Endothelial cell of umbilical vein (primary cell): Measurements from ENCODE around the gene BCCIP. TPM values are rescaled to one million over a fixed set of nuclear protein-coding genes. Genes with fewer than 3 reads are reported as not detected.

Experiments
- BruUV-seq: library from RNA; stranded (reverse); fragments of 400-500 nt; replicated peaks from 2 replicates; lab custom pipeline; 2021; lab: Mats Ljungman, UMichigan
- CTCF ChIA-PET: fragments of 300-600, 350-600 bp; sonication (Branson Sonifier 250); formaldehyde crosslinking; loops from one replicate; lab custom pipeline; 2021; ENCODE audit warnings: antibody characterized with exemption, inconsistent platforms; lab: Charles Lee
- POLR2A ChIA-PET: fragments of 300-600, 350-600 bp; sonication (Branson Sonifier 250); formaldehyde crosslinking; loops from one replicate; lab custom pipeline; 2021; ENCODE audit warnings: antibody characterized with exemption, inconsistent platforms; lab: Charles Lee
- DNase-seq: peaks from one replicate; pipeline ENCODE4 v3.0.0-alpha.2; 2011; ENCODE audit warnings: low read depth, low spot score
- FAIRE-seq: peaks from 2 replicates; lab custom pipeline; 2011; peaks lifted over from hg19 to GRCh38; lab: Jason Lieb, UNC
- H2AFZ ChIP-seq: 2 replicates; pipeline ENCODE4 v1.6.0; 2012; ENCODE audit warnings: low read depth, low read length, control low read depth, inconsistent platforms
- H3K27ac ChIP-seq: 2 replicates; pipeline ENCODE4 v1.5.1; 2011; ENCODE audit warnings: low read depth, mild to moderate bottlenecking, control low read depth, low read length, moderate library complexity; ENCODE audit not compliant: insufficient read depth
- H3K27me3 ChIP-seq, 2 experiments: 2 replicates each; pipeline versions ENCODE4 v1.6.0 to v1.6.1; 2011; ENCODE audit warnings: low read length in 2 of 2, mixed read lengths in 1 of 2; ENCODE audit not compliant: control insufficient read depth in 2 of 2, insufficient read depth in 2 of 2
- H3K36me3 ChIP-seq, 2 experiments: 2 replicates in 1 of 2; 3 replicates in 1 of 2; pipeline ENCODE4 v1.5.1; 2011; ENCODE audit warnings: low read length in 2 of 2, mild to moderate bottlenecking in 1 of 2, moderate library complexity in 1 of 2; ENCODE audit not compliant: control insufficient read depth in 2 of 2, insufficient read depth in 2 of 2; ENCODE audit errors: extremely low read depth in 1 of 2
- H3K4me1 ChIP-seq: 3 replicates; pipeline ENCODE4 v1.5.1; 2011; ENCODE audit warnings: mild to moderate bottlenecking, low read length; ENCODE audit not compliant: control insufficient read depth, insufficient read depth; ENCODE audit errors: extremely low read depth
- H3K4me2 ChIP-seq: 2 replicates; pipeline ENCODE4 v1.6.1; 2011; ENCODE audit warnings: low read length, control low read depth, mixed read lengths; ENCODE audit not compliant: insufficient read depth
- H3K4me3 ChIP-seq, 3 experiments: fragments of 200-600 bp in 1 of 3; sonication (generic), shearing (Covaris generic) in 1 of 3; replicated peaks in 1 of 3; 2 replicates each; pipeline ENCODE4 v1.5.1; 2011 to 2016; ENCODE audit warnings: control low read depth in 3 of 3, low read length in 3 of 3, mild to moderate bottlenecking in 2 of 3, inconsistent platforms in 1 of 3, low read depth in 1 of 3, moderate library complexity in 1 of 3; ENCODE audit not compliant: insufficient read depth in 1 of 3
- H3K79me2 ChIP-seq: 2 replicates; pipeline ENCODE4 v1.6.0; 2012; ENCODE audit warnings: low read length, inconsistent platforms; ENCODE audit not compliant: control insufficient read depth, insufficient read depth
- H3K9ac ChIP-seq: replicated peaks from 2 replicates; pipeline ENCODE3; 2011; ENCODE audit warnings: low read length, control low read depth; ENCODE audit not compliant: insufficient read depth; ENCODE audit errors: extremely low read depth
- H3K9me1 ChIP-seq: replicated peaks from 3 replicates; pipeline ENCODE4 v1.6.0; 2011; ENCODE audit warnings: mild to moderate bottlenecking, low read length; ENCODE audit not compliant: control insufficient read depth, insufficient read depth; ENCODE audit errors: extremely low read depth
- H3K9me3 ChIP-seq: replicated peaks from 2 replicates; pipeline ENCODE4 v1.5.1; 2012; ENCODE audit warnings: low read length, inconsistent platforms; ENCODE audit not compliant: control insufficient read depth, insufficient read depth
- H4K20me1 ChIP-seq: replicated peaks from 2 replicates; pipeline ENCODE3; 2011; ENCODE audit warnings: mild to moderate bottlenecking, low read length; ENCODE audit not compliant: control insufficient read depth, insufficient read depth; ENCODE audit errors: extremely low read depth
- CTCF ChIP-seq, 2 donors: IDR thresholded peaks; 1 replicate in 1 of 2; 2 replicates in 1 of 2; pipeline ENCODE4 v1.5.1; 2011; ENCODE audit warnings: low read length in 2 of 2, mild to moderate bottlenecking in 2 of 2, moderate library complexity in 2 of 2, control low read depth in 1 of 2, inconsistent platforms in 1 of 2, low read depth in 1 of 2; ENCODE audit not compliant: insufficient read depth in 1 of 2; ENCODE audit errors: extremely low read depth in 1 of 2
- EZH2 ChIP-seq: IDR thresholded peaks from 2 replicates; pipeline ENCODE4 v1.6.1; 2012; ENCODE audit warnings: borderline replicate concordance, low read depth, mild to moderate bottlenecking, moderate library complexity, low read length, inconsistent platforms; ENCODE audit not compliant: severe bottlenecking
- FOS ChIP-seq: IDR thresholded peaks from 2 replicates; pipeline ENCODE4 v1.6.1; 2011; ENCODE audit warnings: mild to moderate bottlenecking, low read length, moderate library complexity, borderline replicate concordance; ENCODE audit not compliant: insufficient read depth
- GATA2 ChIP-seq: IDR thresholded peaks from 2 replicates; pipeline ENCODE4 v1.7.0; 2011; ENCODE audit warnings: low read depth, mild to moderate bottlenecking, moderate library complexity, mixed read lengths, low read length; ENCODE audit not compliant: insufficient read length, insufficient read depth
- JUN ChIP-seq: IDR thresholded peaks from 2 replicates; pipeline ENCODE4 v1.6.1; 2011; ENCODE audit warnings: borderline replicate concordance, low read depth; ENCODE audit not compliant: insufficient read length, insufficient read depth
- MAX ChIP-seq: IDR thresholded peaks from 2 replicates; pipeline ENCODE4 v1.6.1; 2011; ENCODE audit not compliant: insufficient read depth, insufficient read length
- MYC ChIP-seq: IDR thresholded peaks from one replicate; pipeline ENCODE4 v1.6.1; 2011; ENCODE audit warnings: mild to moderate bottlenecking, low read depth, low read length
- POLR2A ChIP-seq: IDR thresholded peaks from 2 replicates; pipeline ENCODE4 v1.6.1; 2012; ENCODE audit warnings: low read depth, mild to moderate bottlenecking, control low read depth, low read length
- POLR2AphosphoS5 ChIP-seq: IDR thresholded peaks from 2 replicates; pipeline ENCODE4 v1.6.1; 2012; ENCODE audit warnings: low read depth, mild to moderate bottlenecking, control low read depth, low read length, moderate library complexity; ENCODE audit not compliant: insufficient read depth
- dilution Hi-C: fragments of 300-500 bp; cut with MboI; formaldehyde crosslinking; loops from one replicate; pipeline ENCODE4 v1.15.0; 2019; ENCODE audit warnings: low sequenced_read_pairs; ENCODE audit not compliant: extremely low pct_ligation_motif_present
- intact Hi-C: fragments of 100-400 bp; cut with micrococcal nuclease; formaldehyde crosslinking; loops from one replicate; pipeline ENCODE4 v1.10.0; 2022
- polyA plus RNA-seq, 4 experiments: library from polyadenylated mRNA; depleted of rRNA in 3 of 4; stranded (reverse) in 3 of 4; unstranded in 1 of 4; fragments of >200 nt; gene quantifications; 2 replicates each; pipeline versions ENCODE4 v1.2.1 to v1.2.3, GENCODE V29; 2011 to 2012; ENCODE audit warnings: missing spikeins in 1 of 4
- total RNA-seq: library from RNA; stranded (reverse); gene quantifications from 2 replicates; pipeline ENCODE4 v1.2.3, GENCODE V29; 2021

BCCIP gene
- total and polyA plus RNA-seq, 2 donors (not counting 3 experiments of a cell fraction or from before 2014, with no cell fraction given): 14.5 to 73.5 TPM

- Histone ChIP-seq H3K27ac (no peak overlapping the region), H3K9ac (no peak overlapping the region), H4K20me1 (no peaks in the 10 kb centered on the region), H3K9me3 (no peaks in the 10 kb centered on the region), H3K9me1 (no peaks in the 10 kb centered on the region), H3K4me1 (peaks cover 2% of the 10 kb centered on the region), H3K79me2 (no peaks in the 10 kb centered on the region), H3K4me2 (no peak overlapping the region), H3K27me3 (no peaks in the 10 kb centered on the region), H3K4me3 (no peak overlapping the region), H2AFZ (no peak overlapping the region), H3K36me3 (peaks cover 4% of the 10 kb centered on the region in 2 experiments)
- dilution Hi-C loops (no loop called here), intact Hi-C loops (no loop called here)
- CTCF ChIA-PET: no interaction called here
- TF ChIP-seq JUN: no peak
- TF ChIP-seq MYC: no peak
- no TSS peak for BruUV-seq
- DNase-seq (no peak), FAIRE-seq (no peak)
- POLR2A ChIA-PET: interaction anchor here (0.7 kb wide), 1 partner anchor 13 kb away, joined by 4 read pairs; no protein-coding TSS in a partner anchor
Measured at GRCh38 chr10:125850766-125851731, 27.7 kb downstream of the BCCIP start.

GRCh38 chr10:125852487-125852886 is 29.1 kb downstream of the BCCIP start:
- Histone ChIP-seq H3K27me3 (no peaks in the 10 kb centered on the region), H3K9me1 (no peaks in the 10 kb centered on the region), H4K20me1 (no peaks in the 10 kb centered on the region), H3K27ac (no peak overlapping the region), H3K79me2 (no peaks in the 10 kb centered on the region), H3K4me2 (no peak overlapping the region), H2AFZ (no peak overlapping the region), H3K9ac (no peak overlapping the region), H3K4me3 (no peak overlapping the region), H3K36me3 (peaks cover 4% of the 10 kb centered on the region in 2 experiments), H3K9me3 (no peaks in the 10 kb centered on the region), H3K4me1 (peaks cover 2% of the 10 kb centered on the region)
- dilution Hi-C loops: no loop called here
- TF ChIP-seq GATA2: no peak
- no peak for TF ChIP-seq POLR2AphosphoS5
- TF ChIP-seq POLR2A: no peak
- TF ChIP-seq MYC: no peak
- TF ChIP-seq MAX: no peak
- no peak for TF ChIP-seq FOS
- TF ChIP-seq EZH2: no peak
- TF ChIP-seq JUN: no peak
- TF ChIP-seq CTCF (IDR thresholded peaks at IDR 0.05; ENCODE audit: extremely low read depth in 1 of 2, insufficient read depth in 1 of 2, low read depth in 1 of 2, low read length in 2 of 2): no peak
- CTCF ChIA-PET: no interaction called here
- FAIRE-seq (no peak), DNase-seq (no peak)
- POLR2A ChIA-PET: no interaction called here
- intact Hi-C loops: no loop called here
- no TSS peak for BruUV-seq
